Activated CD8-positive, alpha-beta memory T cell treated with anti-CD3 and anti-CD28 coated beads for 24 hours (primary cell): ENCODE measurements around the gene ARF3.
A peak's percentile ranks its signal among the peaks of the same experiment; 100 is the strongest.

Source experiments
- DNase-seq: peaks from one replicate; pipeline ENCODE4 v3.0.0-alpha.2; 2020

Gene ARF3

DNA sequence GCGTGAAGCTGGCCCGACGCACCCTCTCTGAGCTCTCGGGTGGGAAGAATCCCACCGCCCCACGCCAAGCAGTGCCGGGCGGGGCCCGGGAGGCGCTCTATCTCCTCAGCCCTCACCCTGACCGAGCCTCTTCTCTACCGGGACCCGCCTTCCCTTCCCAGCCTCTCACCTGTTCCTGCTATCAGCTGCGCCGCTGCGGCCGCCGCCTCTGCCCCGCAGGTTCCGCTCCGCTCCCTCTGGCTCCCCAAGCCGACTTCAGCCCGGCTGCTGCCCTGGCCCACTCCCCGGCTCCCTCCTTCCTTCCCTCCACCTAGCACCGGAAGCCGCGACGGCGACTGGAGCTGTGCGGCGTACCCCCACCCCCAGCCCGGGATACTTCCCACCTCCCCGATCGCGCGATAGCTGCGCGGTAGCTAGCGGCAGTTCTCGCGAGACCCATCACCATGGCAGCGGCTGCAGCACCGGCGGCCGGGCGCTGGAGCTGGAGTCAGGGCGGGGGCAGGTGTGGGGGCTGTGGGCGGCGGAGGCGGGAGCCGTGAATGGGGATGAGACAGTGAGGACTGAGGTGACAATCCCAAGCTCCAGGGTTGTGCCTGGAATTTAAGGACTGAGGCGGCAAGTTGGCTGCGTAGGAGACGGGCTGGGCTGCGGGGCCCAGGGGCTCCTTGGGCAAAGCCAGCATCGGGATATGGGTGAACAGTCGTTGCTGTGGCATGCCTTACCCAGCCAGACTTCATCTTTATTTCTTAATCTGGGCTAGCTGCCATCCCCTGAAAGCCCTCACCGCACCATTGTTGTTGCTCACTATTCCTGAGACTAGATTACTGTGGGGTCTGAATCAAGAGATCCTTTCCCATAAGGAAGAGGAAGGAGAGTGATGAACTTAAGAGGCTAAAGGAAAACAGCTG lies at the start of gene ARF3:
Gene ARF3, minus strand, starts transcription at position 347 of the 908 bp plus-strand sequence. CDS start 16,392 bp downstream, outside the sequence.
- peak; percentile 96 for DNase-seq

- DNase-seq, result no peak
Measured at GRCh38 chr12:49000346-49000745, 43.1 kb upstream of the ARF3 start.

- peak; percentile 76 for DNase-seq
Measured at GRCh38 chr12:48999371-49000131, 42.3 kb upstream of the ARF3 start, which contains the start of gene DDN. TSS of gene DDN (minus strand) at chr12:48999375. CDS start at chr12:48999287, 88 bp downstream.

DNA sequence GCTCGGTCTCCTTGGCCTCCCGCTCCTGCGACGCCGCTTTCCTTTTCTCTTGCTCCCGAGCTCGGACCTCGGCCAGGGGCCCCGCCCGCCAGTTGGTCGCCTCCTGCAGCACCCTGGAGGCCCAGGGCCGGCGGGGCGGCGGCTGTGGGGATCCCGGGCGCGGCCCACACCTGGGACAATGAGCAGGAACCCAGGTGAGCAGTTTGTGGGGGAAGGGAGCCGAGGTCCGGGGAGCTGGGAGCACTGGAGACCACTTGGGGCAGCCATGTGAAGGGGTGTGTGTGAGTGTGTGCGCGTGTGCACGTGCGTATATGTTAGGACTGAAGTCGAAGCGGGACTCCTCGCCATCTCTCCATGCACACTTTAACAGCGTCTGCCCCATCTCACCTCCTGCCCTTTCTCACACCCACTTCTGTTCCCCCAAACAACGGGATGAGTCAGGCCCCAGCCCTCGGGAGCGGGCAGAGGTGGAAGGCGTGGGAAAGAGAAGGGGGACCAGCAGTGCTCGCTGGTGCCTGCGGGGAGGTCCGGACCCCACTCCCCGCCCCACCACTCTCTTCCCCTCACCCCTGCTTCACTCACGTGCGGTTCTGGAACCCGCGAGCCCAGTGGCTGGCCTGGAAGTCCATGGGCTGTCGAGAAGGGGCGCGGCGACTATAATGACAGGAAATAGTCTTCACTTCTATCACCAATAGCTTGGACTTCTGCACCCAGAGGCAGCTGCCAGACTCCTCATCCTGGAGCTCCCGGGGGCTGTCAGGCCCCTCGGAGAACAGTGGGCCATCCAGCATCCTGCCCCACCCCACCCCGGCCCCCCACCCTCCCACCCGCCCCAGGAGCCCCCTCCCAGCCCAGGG lies 41.4 kb upstream of the ARF3 start:
- peak; percentile 74 for DNase-seq

- DNase-seq, result peak; percentile 69
Measured at GRCh38 chr12:48997719-48998496, 40.6 kb upstream of the ARF3 start.

- peak; percentile 84 for DNase-seq
Measured at GRCh38 chr12:48996794-48997718, 39.8 kb upstream of the ARF3 start.

GRCh38 chr12:48995086-48995879 lies 38.0 kb upstream of the ARF3 start:
- peak; percentile 79 for DNase-seq

DNA sequence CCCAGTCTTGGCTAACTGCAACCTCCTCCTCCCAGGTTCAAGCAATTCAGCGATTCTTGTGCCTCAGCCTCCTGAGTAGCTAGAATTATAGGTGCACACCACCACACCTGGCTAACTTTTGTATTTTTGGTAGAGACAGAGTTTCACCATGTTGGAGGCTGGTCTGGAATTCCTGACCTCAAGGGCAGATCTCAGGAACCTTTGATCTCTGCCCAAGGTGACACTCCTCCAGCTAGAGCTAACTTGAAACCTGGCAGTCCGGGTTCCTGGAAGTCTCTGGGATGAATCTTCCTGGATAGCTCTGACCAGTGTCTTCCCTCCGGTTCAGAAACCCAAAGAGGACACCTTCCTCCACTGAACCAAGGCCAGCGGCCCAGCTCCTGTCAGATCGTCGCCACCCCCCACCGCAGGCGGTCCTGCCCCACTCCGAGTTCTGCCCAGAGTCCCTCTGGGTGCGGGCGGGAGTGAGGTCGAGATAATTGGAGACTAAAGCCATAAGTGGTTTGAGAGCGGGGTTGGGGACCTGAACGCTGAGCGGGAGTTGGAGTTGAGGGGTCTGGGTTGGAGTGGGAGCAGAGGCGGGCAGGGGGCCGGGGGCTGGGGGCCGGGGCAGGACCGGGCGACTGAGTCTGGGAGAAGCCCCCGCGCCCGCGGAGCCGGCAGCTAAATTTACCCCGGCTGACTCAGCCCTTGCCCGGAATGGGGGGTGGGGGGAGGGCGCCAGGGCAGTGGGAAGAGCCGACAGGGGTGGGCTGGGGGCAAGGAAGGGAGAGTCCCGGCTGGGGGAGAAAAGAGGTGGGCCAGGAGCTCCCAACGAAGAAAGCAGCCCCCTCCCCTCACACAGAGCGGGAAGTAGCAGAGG lies 37.2 kb upstream of the ARF3 start:
- no peak for DNase-seq

GRCh38 chr12:48993787-48994186 lies 36.5 kb upstream of the ARF3 start:
- DNase-seq, result no peak

DNA sequence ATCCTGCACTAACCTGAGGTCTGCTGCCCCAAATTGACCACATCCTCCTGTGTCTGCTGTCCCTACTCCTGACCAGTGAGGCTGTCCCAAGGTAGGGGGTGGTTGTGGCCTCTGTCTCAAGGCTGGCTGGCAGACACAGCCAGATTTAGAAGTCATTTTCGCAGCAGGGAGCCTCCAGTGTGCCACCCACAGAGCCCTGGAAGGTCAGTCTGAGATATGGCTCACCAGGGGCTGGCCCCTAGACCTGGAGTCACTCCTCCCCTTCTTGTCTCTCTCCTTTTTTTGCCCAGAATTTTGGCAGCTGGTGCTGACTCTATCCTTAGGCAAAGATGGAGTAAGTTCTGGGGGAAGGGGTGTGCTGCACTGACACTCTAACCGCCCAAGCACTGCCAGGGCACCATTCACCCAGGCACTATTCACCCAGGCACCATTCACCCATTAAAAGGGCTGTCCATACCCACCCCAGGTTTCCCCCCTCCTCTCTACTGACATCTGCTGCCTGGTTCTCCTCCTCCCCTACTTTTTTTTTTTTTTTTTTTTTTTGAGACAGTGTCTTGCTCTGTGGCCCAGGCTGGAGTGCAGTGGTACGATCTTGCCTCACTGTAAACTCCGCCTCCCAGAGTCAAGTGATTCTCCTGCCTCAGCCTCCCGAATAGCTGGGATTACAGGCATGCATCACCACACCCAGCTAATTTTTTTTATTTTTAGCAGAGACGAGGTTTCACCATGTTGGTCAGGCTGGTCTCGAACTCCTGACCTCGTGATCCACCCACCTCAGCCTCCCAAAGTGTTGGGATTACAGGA lies 34.2 kb upstream of the ARF3 start:
- no peak for DNase-seq

GRCh38 chr12:48990552-48990951 lies 33.3 kb upstream of the ARF3 start:
- no peak for DNase-seq

GRCh38 chr12:48988030-48988649 lies 30.9 kb upstream of the ARF3 start:
- peak; percentile 92 for DNase-seq

- DNase-seq, result no peak
Measured at GRCh38 chr12:48986720-48987291, 29.5 kb upstream of the ARF3 start.

GRCh38 chr12:48985901-48986300 lies 28.6 kb upstream of the ARF3 start:
- DNase-seq, result no peak

GRCh38 chr12:48985475-48985897 lies 28.2 kb upstream of the ARF3 start:
- no peak for DNase-seq

- DNase-seq, result no peak
Measured at GRCh38 chr12:48982397-48983080, 25.3 kb upstream of the ARF3 start.

- DNase-seq, result no peak
Measured at GRCh38 chr12:48981757-48982157, 24.5 kb upstream of the ARF3 start.
